EL (cell line): ENCODE results near the gene C2orf78.
A peak's percentile ranks its signal among the peaks of the same experiment; 100 is the strongest.

ENCODE experiments used
- DNase-seq: peaks from one replicate; pipeline ENCODE4 v3.0.0-alpha.2; 2016

Gene C2orf78

GRCh38 chr2:73839653-73840411, 55.8 kb downstream of the C2orf78 start:
- peak; percentile 27 for DNase-seq

- DNase-seq, result no peak
These were observed 58.1 kb downstream of the C2orf78 start for GRCh38 chr2:73841912-73842738.

GRCh38 chr2:73842739-73843019, 58.7 kb downstream of the C2orf78 start:
- no peak for DNase-seq

- no peak for DNase-seq
These were observed 60.1 kb downstream of the C2orf78 start for GRCh38 chr2:73844087-73844486.

GRCh38 chr2:73850009-73850408, 66.0 kb downstream of the C2orf78 start:
- no peak for DNase-seq

- no peak for DNase-seq
These were observed 67.3 kb downstream of the C2orf78 start for GRCh38 chr2:73851274-73851673.

- peak; percentile 88 for DNase-seq
These were observed 68.0 kb downstream of the C2orf78 start for GRCh38 chr2:73852020-73852419.

GRCh38 chr2:73855526-73855925, 71.5 kb downstream of the C2orf78 start:
- DNase-seq, result no peak

GRCh38 chr2:73856214-73856613, 72.2 kb downstream of the C2orf78 start:
- peak; percentile 82 for DNase-seq

GRCh38 chr2:73859721-73860586, 76.0 kb downstream of the C2orf78 start:
- peak; percentile 87 for DNase-seq

- DNase-seq, result no peak
These were observed 79.0 kb downstream of the C2orf78 start for GRCh38 chr2:73862987-73863386.
